ENCODE results near the gene NDUFB10.

NDUFB10 gene

DNA sequence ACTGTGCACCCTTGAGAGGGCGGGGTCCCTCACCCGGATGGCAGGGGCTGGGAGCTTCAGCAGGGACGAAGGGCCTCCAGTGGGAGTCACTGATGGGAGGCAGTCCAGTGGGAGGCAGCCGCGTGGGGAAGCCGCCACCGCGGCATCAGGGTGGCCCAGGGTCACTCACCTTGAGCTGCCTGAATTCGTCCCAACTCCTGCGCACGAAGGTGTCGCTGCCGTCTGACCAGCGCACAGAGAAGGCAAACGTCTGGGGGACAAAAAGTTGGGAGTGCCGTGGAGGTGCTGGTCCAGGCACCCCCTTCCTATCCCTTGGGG lies 21.4 kb downstream of the NDUFB10 start:
- Mint-ChIP-seq H3K27ac (no peak overlapping the region), H3K9me3 (no peaks in the 10 kb centered on the region), H3K4me3 (no peak overlapping the region), H3K36me3 (peaks cover 32% of the 10 kb centered on the region), H3K27me3 (peaks cover 48% of the 10 kb centered on the region), H3K4me1 (peaks cover 50% of the 10 kb centered on the region)
- ATAC-seq, result no peak

DNA sequence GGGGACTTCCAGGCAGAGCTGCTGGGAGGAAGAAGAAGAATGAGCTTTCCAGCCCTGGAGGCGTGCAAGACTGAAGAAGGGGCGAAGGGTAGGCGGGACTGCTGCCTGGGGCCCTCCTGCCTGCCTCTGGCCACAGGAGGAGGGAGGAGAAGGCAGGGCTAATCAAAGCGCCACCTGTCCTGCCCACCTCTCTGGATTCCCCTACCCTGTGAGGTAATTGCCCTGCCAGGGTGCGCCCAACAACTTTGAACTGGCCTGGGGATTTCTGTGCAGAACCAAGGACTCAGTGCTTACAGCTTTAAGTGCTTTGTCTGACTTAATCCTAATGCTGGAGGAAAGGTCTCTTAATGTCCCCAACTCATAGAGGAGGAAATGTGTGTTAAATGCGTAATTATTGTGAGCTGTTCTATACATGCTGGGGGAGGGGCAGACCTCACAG lies 22.1 kb downstream of the NDUFB10 start, which contains the start of gene NOXO1:
NOXO1 (minus strand) TSS at position 72 of the 439 bp plus-strand sequence. CDS start 290 bp downstream, outside the sequence.
- H3K4me3 Mint-ChIP-seq, result no peak within 1 kb of the TSS
- peaks cover 56% of the 10 kb centered on the region for H3K4me1 Mint-ChIP-seq
- peak; percentile 25 for ATAC-seq
- no peak within 1 kb of the TSS for H3K27ac Mint-ChIP-seq
- peaks cover 42% of the 10 kb centered on the region for H3K27me3 Mint-ChIP-seq
- H3K36me3 Mint-ChIP-seq, result peaks cover 30% of the 10 kb centered on the region
- no peaks in the 10 kb centered on the region for H3K9me3 Mint-ChIP-seq

DNA sequence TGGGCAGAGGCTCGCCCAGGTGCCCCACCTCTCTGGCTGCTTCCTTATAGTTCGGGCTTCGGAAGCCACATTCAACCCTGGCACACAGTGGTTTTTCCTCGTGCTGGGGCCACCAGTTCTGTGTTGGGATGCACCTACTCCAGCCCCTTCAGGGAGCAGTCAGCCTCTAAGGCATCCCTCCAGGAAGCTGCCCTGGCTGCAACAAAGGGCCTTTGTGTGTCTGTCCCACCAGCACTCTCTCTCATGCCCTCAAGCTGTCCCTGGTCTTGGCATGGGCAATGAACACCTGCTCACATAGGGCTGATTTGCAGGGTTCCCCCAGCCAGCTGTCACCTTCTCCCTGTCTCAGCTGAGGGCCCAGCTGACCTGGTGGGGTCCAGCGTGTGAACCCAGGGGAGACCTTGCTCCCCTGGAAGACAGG lies 22.7 kb downstream of the NDUFB10 start:
- H3K27ac Mint-ChIP-seq, result no peak overlapping the region
- H3K36me3 Mint-ChIP-seq, result peaks cover 30% of the 10 kb centered on the region
- ATAC-seq, result no peak
- no peaks in the 10 kb centered on the region for H3K9me3 Mint-ChIP-seq
- peaks cover 62% of the 10 kb centered on the region for H3K4me1 Mint-ChIP-seq
- no peak overlapping the region for H3K4me3 Mint-ChIP-seq
- peaks cover 41% of the 10 kb centered on the region for H3K27me3 Mint-ChIP-seq

DNA sequence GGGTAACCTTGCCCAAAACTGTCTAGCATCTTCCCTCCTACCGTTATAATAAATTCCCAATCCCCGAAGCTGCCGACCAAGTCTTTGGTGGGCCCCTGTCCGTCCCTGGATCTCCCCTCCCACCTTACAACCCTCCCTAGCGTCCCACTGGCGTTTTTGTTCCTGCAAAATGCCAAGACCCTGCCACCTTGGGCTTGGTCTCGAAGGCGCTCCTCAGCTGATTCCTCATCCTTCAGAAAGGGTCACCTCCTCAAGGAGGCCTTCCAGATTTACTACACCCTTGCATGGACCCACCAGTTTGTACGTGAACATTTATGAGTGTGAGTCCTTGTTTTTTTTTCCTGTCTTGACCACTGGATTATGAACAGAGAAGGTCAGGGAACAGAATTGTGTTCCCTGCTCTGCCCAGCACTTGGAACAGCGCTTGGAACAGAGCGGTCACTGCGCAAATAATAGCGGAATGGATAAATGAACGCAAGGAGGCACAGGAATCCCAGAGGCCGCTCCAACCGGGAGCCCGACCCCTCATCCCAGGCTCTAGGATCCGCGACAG lies 23.7 kb downstream of the NDUFB10 start:
- H3K27ac Mint-ChIP-seq, result peak overlapping the region; percentile 72
- H3K36me3 Mint-ChIP-seq, result peaks cover 26% of the 10 kb centered on the region
- H3K27me3 Mint-ChIP-seq, result peaks cover 41% of the 10 kb centered on the region
- no peak for ATAC-seq
- no peaks in the 10 kb centered on the region for H3K9me3 Mint-ChIP-seq
- H3K4me3 Mint-ChIP-seq, result peak overlapping the region; percentile 27
- peaks cover 63% of the 10 kb centered on the region for H3K4me1 Mint-ChIP-seq

DNA sequence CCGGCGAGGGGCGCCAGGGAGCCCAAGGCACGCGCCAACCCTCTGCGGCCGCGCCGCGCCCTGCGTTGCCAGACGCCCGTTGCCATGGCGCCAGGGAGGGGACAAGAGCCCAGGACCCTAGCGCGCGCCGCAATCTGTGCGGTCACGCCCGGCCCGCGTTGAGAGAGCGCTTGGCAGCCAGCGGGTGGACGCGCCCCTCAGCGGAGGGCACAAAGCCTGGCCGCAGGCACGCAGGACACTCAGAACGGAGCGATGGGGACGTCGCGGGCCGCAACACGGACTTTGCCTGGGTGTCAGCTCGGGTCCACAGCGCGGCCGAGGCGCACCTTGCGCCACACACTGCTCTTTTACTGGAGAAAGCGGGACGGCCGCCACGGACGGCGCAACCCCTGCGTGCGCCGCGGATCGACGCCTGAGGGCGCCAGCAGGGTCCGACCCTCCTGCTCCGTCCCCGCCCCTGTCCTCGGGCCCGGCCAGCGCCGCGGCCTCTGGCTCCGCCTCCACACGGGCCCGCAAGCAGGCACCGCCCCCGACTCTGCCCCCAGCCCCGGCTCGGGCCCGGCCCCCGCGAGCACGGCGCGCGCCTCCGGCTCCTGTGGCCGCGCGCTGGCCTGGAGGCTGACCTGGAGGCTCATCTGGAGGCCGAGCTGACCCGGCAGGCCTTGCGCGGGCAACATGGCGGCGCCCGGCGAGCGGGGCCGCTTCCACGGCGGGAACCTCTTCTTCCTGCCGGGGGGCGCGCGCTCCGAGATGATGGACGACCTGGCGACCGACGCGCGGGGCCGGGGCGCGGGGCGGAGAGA lies 24.4 kb downstream of the NDUFB10 start, which contains the start of gene GFER:
GFER (plus strand) TSS at position 650 of the 803 bp plus-strand sequence; CDS start at position 676, 26 bp downstream.
- peak within 1 kb of the TSS; percentile 78 for H3K4me3 Mint-ChIP-seq
- H3K9me3 Mint-ChIP-seq, result no peaks in the 10 kb centered on the region
- H3K27ac Mint-ChIP-seq, result peak within 1 kb of the TSS; percentile 72
- peaks cover 63% of the 10 kb centered on the region for H3K4me1 Mint-ChIP-seq
- ATAC-seq, result peak; percentile 93
- H3K27me3 Mint-ChIP-seq, result peaks cover 36% of the 10 kb centered on the region
- peaks cover 21% of the 10 kb centered on the region for H3K36me3 Mint-ChIP-seq

DNA sequence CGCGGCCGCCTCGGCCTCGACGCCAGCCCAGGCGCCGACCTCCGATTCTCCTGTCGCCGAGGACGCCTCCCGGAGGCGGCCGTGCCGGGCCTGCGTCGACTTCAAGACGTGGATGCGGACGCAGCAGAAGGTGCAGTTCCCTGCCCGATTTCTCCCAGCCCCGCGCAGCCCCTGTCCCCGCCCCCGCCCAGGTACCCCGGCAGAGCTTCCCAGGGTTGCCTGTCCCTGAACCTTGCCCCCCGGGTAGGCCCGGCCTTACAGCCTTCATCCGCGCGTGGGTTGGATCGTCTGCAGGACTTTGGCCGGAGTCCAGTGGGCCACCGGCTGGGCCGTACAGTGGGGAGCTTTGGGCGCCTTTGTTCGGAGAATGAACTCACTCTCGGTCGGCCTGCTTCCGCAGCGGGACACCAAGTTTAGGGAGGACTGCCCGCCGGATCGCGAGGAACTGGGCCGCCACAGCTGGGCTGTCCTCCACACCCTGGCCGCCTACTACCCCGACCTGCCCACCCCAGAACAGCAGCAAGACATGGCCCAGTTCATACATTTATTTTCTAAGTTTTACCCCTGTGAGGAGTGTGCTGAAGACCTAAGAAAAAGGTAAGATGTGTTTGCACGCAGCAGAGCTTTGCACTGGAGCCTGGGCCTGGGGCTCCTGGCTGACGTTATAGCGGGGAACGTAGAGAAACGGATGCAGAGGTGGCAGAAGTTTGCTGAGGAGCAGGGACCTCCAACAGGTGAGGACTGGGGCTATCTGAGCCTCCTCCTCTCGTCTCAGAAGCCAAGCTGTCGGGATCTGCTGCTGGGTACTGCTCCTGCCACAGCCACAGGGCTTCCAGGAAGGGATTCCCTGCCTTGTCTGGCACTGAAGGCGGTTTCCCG lies 25.2 kb downstream of the NDUFB10 start:
- Mint-ChIP-seq H3K4me1 (peaks cover 65% of the 10 kb centered on the region), H3K36me3 (peaks cover 18% of the 10 kb centered on the region), H3K4me3 (peak overlapping the region; percentile 78), H3K27me3 (peaks cover 32% of the 10 kb centered on the region), H3K9me3 (no peaks in the 10 kb centered on the region), H3K27ac (peak overlapping the region; percentile 72)
- ATAC-seq, result peak; percentile 6

DNA sequence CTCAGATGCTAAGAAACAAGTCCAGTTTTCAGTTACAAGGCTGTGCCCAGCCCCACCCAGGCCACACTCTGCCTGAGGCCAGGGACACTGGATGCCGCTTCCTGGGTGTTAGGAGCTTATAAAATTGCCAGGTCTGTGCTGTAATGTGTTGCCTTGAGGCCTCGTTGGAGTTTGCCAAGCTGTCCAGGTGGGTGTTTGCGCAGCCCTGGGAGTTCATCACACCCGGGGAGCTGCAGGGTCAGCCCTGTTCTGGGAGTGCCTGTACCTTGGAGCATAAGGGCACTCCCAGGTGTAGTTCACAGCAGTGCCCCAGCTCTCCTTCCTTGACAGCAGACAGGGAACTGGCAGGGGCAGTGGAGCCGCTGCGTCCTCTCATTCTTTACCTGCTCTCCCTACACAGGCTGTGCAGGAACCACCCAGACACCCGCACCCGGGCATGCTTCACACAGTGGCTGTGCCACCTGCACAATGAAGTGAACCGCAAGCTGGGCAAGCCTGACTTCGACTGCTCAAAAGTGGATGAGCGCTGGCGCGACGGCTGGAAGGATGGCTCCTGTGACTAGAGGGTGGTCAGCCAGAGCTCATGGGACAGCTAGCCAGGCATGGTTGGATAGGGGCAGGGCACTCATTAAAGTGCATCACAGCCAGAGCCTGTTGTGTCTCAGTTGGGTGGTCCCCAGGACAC lies 26.3 kb downstream of the NDUFB10 start:
- Mint-ChIP-seq H3K4me1 (peaks cover 60% of the 10 kb centered on the region), H3K27ac (peak overlapping the region; percentile 72)

DNA sequence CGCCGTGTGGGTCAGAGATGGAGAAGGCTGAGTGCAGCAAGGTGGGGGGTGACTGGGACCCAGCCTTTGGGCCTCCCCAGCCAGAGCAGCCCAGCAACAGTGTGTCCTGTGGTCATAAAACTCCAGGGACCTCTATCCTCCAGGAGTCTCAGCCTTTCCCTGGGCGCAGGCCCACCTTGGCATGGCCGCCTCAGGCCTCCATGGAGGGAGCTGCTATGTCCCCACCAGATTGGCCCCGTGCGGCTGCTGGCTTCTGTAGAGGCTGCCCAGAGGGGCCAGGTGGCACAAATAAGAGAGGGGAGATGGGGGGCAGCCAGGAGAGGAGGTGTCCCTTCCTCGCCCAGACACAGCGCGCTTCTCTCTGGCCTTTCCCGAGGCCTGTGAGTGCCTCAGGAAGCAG lies 27.9 kb downstream of the NDUFB10 start:
- Mint-ChIP-seq H3K4me3 (no peak overlapping the region), H3K27me3 (peaks cover 12% of the 10 kb centered on the region), H3K36me3 (peaks cover 18% of the 10 kb centered on the region), H3K9me3 (no peaks in the 10 kb centered on the region), H3K27ac (peak overlapping the region; percentile 12), H3K4me1 (peaks cover 56% of the 10 kb centered on the region)
- ATAC-seq, result no peak

More for the DNA sequence above, 26.3 kb downstream of the NDUFB10 start:
- Mint-ChIP-seq H3K9me3 (no peaks in the 10 kb centered on the region), H3K36me3 (peaks cover 18% of the 10 kb centered on the region), H3K4me3 (peak overlapping the region; percentile 78), H3K27me3 (peaks cover 27% of the 10 kb centered on the region)
- ATAC-seq, result no peak

DNA sequence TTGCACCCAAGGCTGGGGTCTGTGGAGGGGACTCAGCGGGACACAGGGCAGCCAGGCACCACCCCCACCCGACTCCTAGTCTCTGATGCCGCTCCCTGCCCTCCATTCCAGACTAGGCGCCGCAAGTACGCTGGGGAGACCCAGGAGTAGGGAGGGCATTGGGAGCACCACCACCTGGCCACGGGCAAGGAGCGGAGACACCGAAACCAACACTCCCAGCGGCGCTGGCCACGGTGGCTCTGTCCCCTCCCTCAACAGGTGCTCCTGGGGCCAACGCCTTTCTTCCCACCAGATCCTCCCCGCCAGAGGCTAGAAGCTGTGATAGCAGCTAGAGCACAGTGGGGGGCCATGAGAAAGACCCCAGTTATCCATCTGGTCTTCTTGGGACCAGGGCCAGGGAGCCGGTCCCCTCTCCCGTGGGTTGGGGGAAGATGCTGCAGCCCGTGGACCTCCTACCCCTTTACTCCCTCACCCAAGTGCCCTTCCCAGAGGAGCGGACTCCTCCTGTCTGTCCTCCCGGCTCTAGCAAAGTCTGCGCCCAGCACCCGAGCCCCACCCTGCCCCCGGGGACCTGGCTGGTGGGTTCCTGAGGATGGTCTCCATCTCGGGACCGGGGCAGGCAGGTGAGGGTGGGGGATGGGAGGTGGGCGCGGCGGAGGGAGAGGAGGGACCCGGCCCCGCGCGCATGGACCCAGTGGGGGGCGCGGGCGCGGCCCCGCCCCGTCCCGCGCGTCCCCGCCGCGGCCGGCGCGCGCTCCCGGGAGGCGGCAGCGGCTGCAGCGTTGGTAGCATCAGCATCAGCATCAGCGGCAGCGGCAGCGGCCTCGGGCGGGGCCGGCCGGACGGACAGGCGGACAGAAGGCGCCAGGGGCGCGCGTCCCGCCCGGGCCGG lies 30.1 kb downstream of the NDUFB10 start, which contains the start of gene SYNGR3:
SYNGR3 (plus strand) TSS at position 762 of the 892 bp plus-strand sequence. CDS start 133 bp downstream, outside the sequence.
- peaks cover 58% of the 10 kb centered on the region for H3K4me1 Mint-ChIP-seq
- peak within 1 kb of the TSS; percentile 91 for H3K4me3 Mint-ChIP-seq
- peaks cover 18% of the 10 kb centered on the region for H3K36me3 Mint-ChIP-seq
- peak within 1 kb of the TSS; percentile 95 for H3K27ac Mint-ChIP-seq
- H3K9me3 Mint-ChIP-seq, result no peaks in the 10 kb centered on the region
- ATAC-seq, result no peak
- no peaks in the 10 kb centered on the region for H3K27me3 Mint-ChIP-seq

DNA sequence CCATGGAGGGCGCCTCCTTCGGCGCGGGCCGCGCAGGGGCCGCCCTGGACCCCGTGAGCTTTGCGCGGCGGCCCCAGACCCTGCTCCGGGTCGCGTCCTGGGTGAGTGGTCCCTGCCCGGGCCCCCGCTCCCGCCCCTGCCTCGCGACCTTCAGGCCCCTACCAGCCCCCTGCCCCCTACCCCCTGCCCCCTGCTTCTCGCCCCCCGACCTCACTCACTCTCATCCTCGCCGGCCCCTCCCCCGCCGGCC lies 30.7 kb downstream of the NDUFB10 start:
- Mint-ChIP-seq H3K9me3 (no peaks in the 10 kb centered on the region), H3K4me3 (peak overlapping the region; percentile 91), H3K36me3 (peaks cover 18% of the 10 kb centered on the region), H3K27me3 (no peaks in the 10 kb centered on the region), H3K4me1 (peaks cover 52% of the 10 kb centered on the region), H3K27ac (peak overlapping the region; percentile 95)
- ATAC-seq, result no peak

DNA sequence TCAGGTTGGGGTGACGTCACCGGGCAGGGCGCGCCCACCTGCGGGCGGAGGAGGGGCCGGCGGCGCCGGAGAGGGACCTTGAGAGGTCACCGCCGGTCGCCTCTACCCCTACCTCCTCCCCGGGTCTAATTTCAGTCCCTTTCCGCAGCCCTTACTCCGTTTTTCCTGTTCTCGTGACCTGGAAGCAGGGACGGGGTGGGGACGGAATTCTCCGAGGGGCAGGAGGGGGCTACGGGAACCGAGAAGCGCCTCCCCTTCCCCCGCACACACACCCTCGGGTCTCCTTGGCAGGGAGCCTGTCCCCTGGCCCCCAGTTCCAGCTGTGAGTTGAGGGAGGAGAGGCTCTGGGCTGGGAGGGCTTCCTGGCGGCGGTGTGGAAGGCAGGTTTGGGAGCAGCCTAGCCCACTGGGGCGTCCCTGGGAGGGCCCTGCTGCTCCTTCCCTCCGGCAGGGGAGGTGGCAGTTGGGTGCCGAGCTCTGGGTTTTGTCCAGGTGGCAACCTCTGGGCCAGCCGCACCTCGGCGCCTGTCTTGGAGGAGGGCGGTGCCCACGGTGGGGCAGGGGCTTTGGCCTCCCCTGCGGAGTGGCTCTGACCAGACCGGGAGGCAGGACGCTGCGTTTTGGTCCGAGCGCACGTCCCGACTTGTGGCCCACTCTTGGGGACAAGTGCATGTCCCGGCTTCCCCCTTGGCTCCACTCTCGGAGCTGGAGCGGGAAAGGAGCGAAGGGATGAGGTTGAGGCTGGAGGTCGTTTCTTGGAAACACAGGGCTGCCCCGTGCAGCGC lies 31.2 kb downstream of the NDUFB10 start:
- Mint-ChIP-seq H3K27ac (peak overlapping the region; percentile 95), H3K4me3 (peak overlapping the region; percentile 91), H3K36me3 (peaks cover 22% of the 10 kb centered on the region)

DNA sequence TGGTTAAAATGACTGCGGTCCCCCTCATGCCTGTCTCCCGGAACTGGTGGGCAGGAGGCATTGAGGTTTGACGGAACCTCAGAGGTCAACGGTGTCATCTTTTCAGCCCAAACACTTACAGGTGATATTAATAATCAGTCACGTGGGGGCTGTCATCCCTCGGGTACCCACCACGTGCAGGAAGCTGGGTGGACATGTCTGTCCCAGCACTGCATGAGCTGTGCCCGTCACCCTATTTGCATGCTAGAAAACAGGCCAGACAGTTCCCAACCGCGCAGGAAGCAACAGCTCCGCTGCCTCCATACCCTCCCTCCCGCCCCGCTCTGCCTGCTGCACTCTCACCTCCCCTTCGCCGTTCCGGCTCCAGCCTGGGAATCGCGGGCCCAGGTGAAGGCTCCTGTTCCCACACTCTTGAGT lies 31.8 kb downstream of the NDUFB10 start:
- ATAC-seq, result peak; percentile 84
- Mint-ChIP-seq H3K36me3 (peaks cover 26% of the 10 kb centered on the region), H3K4me1 (peaks cover 42% of the 10 kb centered on the region), H3K27ac (peak overlapping the region; percentile 95), H3K9me3 (no peaks in the 10 kb centered on the region), H3K27me3 (no peaks in the 10 kb centered on the region), H3K4me3 (peak overlapping the region; percentile 91)

More for the DNA sequence above, 31.2 kb downstream of the NDUFB10 start:
- Mint-ChIP-seq H3K4me1 (peaks cover 47% of the 10 kb centered on the region), H3K9me3 (no peaks in the 10 kb centered on the region), H3K27me3 (no peaks in the 10 kb centered on the region)
- peak; percentile 28 for ATAC-seq

DNA sequence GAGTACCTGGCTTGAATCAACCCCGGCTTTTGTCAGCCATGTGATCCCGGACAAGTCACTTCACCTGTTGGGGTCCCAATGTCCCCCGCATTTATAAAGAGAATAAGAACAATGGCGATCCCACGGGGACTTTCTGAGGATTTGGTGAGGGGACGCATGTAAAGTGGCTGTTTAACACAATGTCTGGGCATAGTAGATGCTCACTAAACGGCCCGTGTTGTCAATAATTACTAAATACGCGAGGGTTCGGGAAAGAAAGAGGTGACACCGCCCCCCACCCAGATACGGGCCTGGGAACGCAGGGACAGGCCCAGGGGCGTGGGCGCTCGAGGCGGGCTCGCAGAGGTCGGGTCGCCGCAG lies 32.2 kb downstream of the NDUFB10 start:
- Mint-ChIP-seq H3K4me1 (peaks cover 38% of the 10 kb centered on the region), H3K9me3 (no peaks in the 10 kb centered on the region), H3K36me3 (peaks cover 23% of the 10 kb centered on the region), H3K4me3 (peak overlapping the region; percentile 91), H3K27me3 (no peaks in the 10 kb centered on the region), H3K27ac (peak overlapping the region; percentile 95)
- no peak for ATAC-seq
